OCI-LY3 (cell line): ENCODE data around the gene IRAG1.

Experiments
- EZH2phosphoT487 ChIP-seq: fragments of 200-600 bp; shearing (Covaris generic); IDR thresholded peaks from 2 replicates; pipeline ENCODE4 v1.6.1; 2018; ENCODE audit warnings: antibody characterized with exemption, mixed run types, low read depth
- TF ChIP-seq, protein P1 (sequence below): fragments of 200-600, 300-600 bp; sonication (generic); IDR thresholded peaks from 2 replicates; pipeline ENCODE4 v1.5.1; 2014; ENCODE audit warnings: antibody characterized with exemption, low read length, low read depth

DNA sequence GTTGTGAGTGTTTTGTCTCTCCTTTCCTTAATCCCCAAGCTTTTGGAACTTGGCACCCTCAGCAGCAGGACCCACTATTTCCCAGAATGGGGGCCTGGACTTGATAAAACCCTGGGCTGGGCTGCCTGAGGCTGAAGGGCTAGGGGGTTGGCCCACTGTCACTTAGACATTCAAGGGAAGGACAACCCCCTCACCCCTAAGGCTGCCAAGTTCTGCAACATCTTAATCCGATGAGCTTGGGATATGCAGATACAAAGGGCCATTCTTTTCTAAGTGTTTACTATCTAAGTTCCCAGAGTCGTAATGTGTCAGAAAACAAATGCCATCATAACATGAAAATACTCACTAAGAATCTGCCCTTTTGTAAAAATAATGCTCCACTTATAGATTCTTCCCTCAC, 42.9 kb downstream of the IRAG1 start:
- TF ChIP-seq, protein P1, sequence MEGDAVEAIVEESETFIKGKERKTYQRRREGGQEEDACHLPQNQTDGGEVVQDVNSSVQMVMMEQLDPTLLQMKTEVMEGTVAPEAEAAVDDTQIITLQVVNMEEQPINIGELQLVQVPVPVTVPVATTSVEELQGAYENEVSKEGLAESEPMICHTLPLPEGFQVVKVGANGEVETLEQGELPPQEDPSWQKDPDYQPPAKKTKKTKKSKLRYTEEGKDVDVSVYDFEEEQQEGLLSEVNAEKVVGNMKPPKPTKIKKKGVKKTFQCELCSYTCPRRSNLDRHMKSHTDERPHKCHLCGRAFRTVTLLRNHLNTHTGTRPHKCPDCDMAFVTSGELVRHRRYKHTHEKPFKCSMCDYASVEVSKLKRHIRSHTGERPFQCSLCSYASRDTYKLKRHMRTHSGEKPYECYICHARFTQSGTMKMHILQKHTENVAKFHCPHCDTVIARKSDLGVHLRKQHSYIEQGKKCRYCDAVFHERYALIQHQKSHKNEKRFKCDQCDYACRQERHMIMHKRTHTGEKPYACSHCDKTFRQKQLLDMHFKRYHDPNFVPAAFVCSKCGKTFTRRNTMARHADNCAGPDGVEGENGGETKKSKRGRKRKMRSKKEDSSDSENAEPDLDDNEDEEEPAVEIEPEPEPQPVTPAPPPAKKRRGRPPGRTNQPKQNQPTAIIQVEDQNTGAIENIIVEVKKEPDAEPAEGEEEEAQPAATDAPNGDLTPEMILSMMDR: no peak
- no peak for TF ChIP-seq EZH2phosphoT487
